ENCODE measurements around the gene RNF13. TPM values are rescaled to one million over a fixed set of nuclear protein-coding genes. Genes with fewer than 3 reads are reported as not detected.

Gene RNF13
- total RNA-seq, 1 experiment from 2014 or later = 28.9 TPM

- peaks cover 32% of the 10 kb centered on the region for H3K4me1 Mint-ChIP-seq
- peak; percentile 32 for DNase-seq (ENCODE audit: low spot score)
- peak; percentile 99 for ATAC-seq
- H3K9me3 Mint-ChIP-seq = peaks cover 24% of the 10 kb centered on the region
- H3K27ac Mint-ChIP-seq = no peak overlapping the region
- CTCF ChIA-PET = interaction anchor here (0.7 to 1.6 kb wide), 6 partner anchors 16 to 333 kb away, joined by 3 to 6 read pairs (median 3); no protein-coding TSS in a partner anchor
- H3K27me3 Mint-ChIP-seq (ENCODE audit: low read depth) = no peaks in the 10 kb centered on the region
- H3K36me3 Mint-ChIP-seq = peaks cover 17% of the 10 kb centered on the region
- POLR2A ChIA-PET = no interaction called here
- H3K4me3 Mint-ChIP-seq = no peak overlapping the region
- TF ChIP-seq AFF4 (CRISPR knock-in tag; IDR thresholded peaks at IDR 0.05; ENCODE audit: borderline replicate concordance) (no peak), OVOL2 (CRISPR knock-in tag; IDR thresholded peaks at IDR 0.05; ENCODE audit: borderline replicate concordance) (no peak), GRHL2 (CRISPR knock-in tag; IDR thresholded peaks at IDR 0.05; ENCODE audit: insufficient replicate concordance, severe bottlenecking) (no peak), ZNF671 (CRISPR knock-in tag; IDR thresholded peaks at IDR 0.05) (no peak), ZNF281 (CRISPR knock-in tag; IDR thresholded peaks at IDR 0.05) (no peak), USF2 (CRISPR knock-in tag; IDR thresholded peaks at IDR 0.05) (no peak), ZNF317 (CRISPR knock-in tag; IDR thresholded peaks at IDR 0.05; ENCODE audit: borderline replicate concordance, low read depth) (no peak), NFYB (CRISPR knock-in tag; conservative IDR thresholded peaks at IDR 0.05; ENCODE audit: low read depth) (no peak), ZMAT4 (CRISPR knock-in tag; IDR thresholded peaks at IDR 0.05) (no peak), TP53 (CRISPR knock-in tag; IDR thresholded peaks at IDR 0.05) (no peak), ETV6 (CRISPR knock-in tag; IDR thresholded peaks at IDR 0.05) (no peak), MLX (CRISPR knock-in tag; IDR thresholded peaks at IDR 0.05) (no peak), USF1 (CRISPR knock-in tag; IDR thresholded peaks at IDR 0.05) (no peak)
These were observed 179.5 kb downstream of the RNF13 start for GRCh38 chr3:149992416-149993058.

- no peak for TF ChIP-seq USF1 (CRISPR knock-in tag; IDR thresholded peaks at IDR 0.05)
- no peak for TF ChIP-seq ELF4 (CRISPR knock-in tag; IDR thresholded peaks at IDR 0.05; ENCODE audit: low read depth)
- no peak for TF ChIP-seq CREM (CRISPR knock-in tag; IDR thresholded peaks at IDR 0.05)
- no peak for TF ChIP-seq ZNF232 (CRISPR knock-in tag; IDR thresholded peaks at IDR 0.05)
- no peak for TF ChIP-seq KAT7 (CRISPR knock-in tag; IDR thresholded peaks at IDR 0.05; ENCODE audit: borderline replicate concordance)
- TF ChIP-seq ESRRA (CRISPR knock-in tag; IDR thresholded peaks at IDR 0.05; ENCODE audit: borderline replicate concordance) = no peak
- no peak for TF ChIP-seq ZNF121 (CRISPR knock-in tag; IDR thresholded peaks at IDR 0.05)
- TF ChIP-seq ZNF671 (CRISPR knock-in tag; IDR thresholded peaks at IDR 0.05) = no peak
- Mint-ChIP-seq H3K27me3 (ENCODE audit: low read depth) (no peaks in the 10 kb centered on the region), H3K36me3 (peaks cover 12% of the 10 kb centered on the region), H3K9me3 (peaks cover 29% of the 10 kb centered on the region), H3K4me3 (no peak overlapping the region), H3K4me1 (no peaks in the 10 kb centered on the region), H3K27ac (no peak overlapping the region)
- ATAC-seq (no peak), DNase-seq (ENCODE audit: low spot score) (no peak)
- CTCF ChIA-PET = no interaction called here
- POLR2A ChIA-PET = no interaction called here
These were observed 185.9 kb downstream of the RNF13 start for GRCh38 chr3:149998946-149999345.

Data from WTC11 (cell line).